Left kidney (tissue), 2 donors: ENCODE results near the gene PPA1. TPM values are rescaled to one million over a fixed set of nuclear protein-coding genes. Genes with fewer than 3 reads are reported as not detected.
"Not testable (repeated sequence)": the region's sequence is repeated elsewhere in the genome, so short reads cannot be mapped to it uniquely, and the experiment has no call there.

ENCODE experiments used
- DNase-seq: peaks from one replicate; pipeline ENCODE4 v3.0.0-alpha.2; 2013
- polyA plus RNA-seq: library from polyadenylated mRNA; unstranded; fragments of 120-200 nt; gene quantifications from one replicate; pipeline ENCODE4 v1.2.1, GENCODE V29; 2013; ENCODE audit not compliant: insufficient read length

The PPA1 gene
- polyA plus RNA-seq, 1 donor, result 90.9 TPM

DNA sequence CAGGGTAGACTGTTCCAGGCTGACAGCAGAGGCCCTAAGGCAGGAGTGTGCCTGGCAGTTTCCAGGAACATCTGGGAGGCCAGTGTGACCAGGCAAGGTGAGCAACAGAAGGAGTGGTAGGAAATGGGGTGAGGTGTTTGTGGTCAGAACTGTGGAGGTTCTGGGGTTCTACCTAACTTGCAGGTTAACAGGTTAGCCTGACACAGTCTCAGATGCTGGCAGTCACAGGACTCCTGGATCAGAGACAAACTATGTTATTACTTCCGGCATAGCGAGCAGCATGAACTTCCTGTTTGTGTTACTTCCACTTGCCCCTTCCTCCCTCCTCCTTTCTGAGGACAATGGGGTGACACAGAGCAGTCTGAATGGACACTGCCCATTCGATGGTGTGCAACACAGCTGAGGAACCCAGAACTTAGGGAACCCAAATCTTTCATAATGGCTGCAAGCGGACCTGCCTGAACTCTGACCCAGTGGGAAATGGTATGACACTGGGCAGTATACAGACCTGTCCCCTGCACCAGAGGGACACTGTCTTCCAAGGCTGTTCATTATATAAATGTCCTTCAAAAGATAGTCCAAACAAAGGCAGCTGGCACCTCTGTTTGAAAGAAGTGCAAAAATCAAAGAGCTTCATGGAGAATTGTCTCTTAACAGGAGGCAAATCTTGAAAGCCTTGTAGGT, 59.0 kb downstream of the PPA1 start:
- DNase-seq, result no peak

GRCh38 chr10:70169649-70170364, 63.4 kb downstream of the PPA1 start:
- no peak for DNase-seq

- no peak for DNase-seq
Measured at GRCh38 chr10:70169011-70169410, 64.2 kb downstream of the PPA1 start.

DNA sequence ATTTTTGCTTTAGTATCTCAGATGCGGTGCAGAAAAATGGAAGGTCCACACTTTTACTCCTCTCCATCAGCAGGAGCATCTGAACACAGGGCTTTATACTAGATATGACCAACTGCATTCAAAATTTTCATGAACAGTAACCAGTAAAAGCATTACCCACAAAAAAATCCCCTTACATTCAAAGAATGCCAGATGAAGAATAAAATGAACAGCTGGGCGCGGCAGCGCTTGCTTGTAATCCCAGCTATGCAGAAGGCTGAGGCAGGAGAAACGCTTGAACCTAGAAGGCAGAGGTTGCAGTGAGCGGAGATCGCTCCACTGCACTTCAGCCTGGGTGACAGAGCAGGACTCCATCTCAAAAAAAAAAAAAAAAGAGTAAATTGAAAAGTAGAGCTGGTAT, 66.0 kb downstream of the PPA1 start:
- no peak for DNase-seq

GRCh38 chr10:70166394-70166793, 66.8 kb downstream of the PPA1 start:
- DNase-seq, result no peak

- no peak for DNase-seq
Measured at GRCh38 chr10:70164163-70164562, 69.1 kb downstream of the PPA1 start.

- no peak for DNase-seq
Measured at GRCh38 chr10:70163448-70163847, 69.8 kb downstream of the PPA1 start.

GRCh38 chr10:70162892-70163201, 70.4 kb downstream of the PPA1 start:
- no peak for DNase-seq

DNA sequence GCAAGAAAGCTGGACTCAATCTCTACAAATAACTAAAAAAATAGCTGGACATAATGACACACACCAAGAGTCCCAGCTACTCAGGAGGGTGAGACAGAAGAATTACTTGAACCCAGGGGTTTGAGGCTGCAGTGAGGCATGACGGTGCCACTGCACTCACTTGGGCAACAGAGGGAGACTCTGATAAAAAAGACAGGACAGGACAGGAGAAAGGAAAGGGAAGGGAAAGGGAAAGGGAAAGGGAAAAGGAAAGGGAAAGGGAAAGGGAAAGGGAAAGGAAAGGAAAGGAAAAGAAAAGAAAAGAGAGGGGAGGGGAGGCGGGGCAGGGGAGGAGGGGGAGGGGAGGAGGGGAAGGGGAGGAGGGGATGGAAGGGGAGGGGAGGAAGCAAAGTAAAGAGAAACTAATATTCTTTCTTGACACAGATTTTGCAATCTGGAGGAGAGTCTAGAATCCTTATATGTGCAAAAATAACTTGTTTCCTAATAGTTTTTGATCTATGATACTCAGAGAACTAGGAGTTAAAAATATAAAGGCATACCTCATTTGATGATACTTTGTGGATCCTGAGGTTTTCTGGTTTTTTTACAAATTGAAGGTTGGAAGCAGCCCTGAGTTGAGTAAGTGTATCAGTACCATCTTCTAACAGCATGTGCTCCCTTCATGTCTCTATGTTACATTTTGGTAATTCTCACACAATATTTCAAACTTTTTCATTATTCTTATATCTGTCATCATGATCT, 70.9 kb downstream of the PPA1 start:
- no peak for DNase-seq

DNA sequence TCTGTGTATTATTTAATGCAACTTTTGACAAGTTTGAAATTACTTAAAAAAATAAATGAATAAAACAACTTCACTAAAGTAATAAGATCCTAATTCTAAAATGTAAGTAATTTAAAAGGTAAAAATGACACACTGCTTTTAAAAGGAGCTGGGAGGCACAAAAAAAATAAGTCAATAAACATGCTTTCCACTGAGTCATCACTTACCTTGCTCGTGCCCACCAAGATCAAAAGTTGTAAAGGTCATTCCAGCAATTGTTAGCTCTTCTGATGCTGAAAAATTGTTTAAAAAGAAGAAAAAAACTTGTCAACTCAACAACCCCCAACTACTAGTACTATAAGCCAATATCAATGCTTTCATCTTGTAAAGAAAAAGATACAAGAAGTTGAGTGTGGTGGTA, 72.4 kb downstream of the PPA1 start:
- no peak for DNase-seq

- DNase-seq, result not testable (repeated sequence)
Measured at GRCh38 chr10:70159366-70159765, 73.9 kb downstream of the PPA1 start.

- no peak for DNase-seq
Measured at GRCh38 chr10:70158113-70158512, 75.1 kb downstream of the PPA1 start.

GRCh38 chr10:70155255-70155838, 77.9 kb downstream of the PPA1 start:
- no peak for DNase-seq

Other genes starting within 250 kb of the PPA1 start
- 75.9 TPM for gene MACROH2A2, start 180.6 kb downstream of the PPA1 start, polyA plus RNA-seq
- 6.6 TPM for gene AIFM2, start 100.6 kb downstream of the PPA1 start, polyA plus RNA-seq
- 12.4 TPM for gene TYSND1, start 86.7 kb downstream of the PPA1 start, polyA plus RNA-seq
- gene SAR1A, start 62.9 kb downstream of the PPA1 start, polyA plus RNA-seq, result 142 TPM
- gene NPFFR1, start 50.6 kb upstream of the PPA1 start, polyA plus RNA-seq, result 0.15 TPM
- 9.7 TPM for gene LRRC20, start 149.2 kb upstream of the PPA1 start, polyA plus RNA-seq
- 101 TPM for gene EIF4EBP2, start 170.7 kb upstream of the PPA1 start, polyA plus RNA-seq
- 0.67 TPM for gene NODAL, start 208.3 kb upstream of the PPA1 start, polyA plus RNA-seq
- gene PALD1, start 245.3 kb upstream of the PPA1 start, polyA plus RNA-seq, result 10.1 TPM